AG04450 (cell line): Measurements from ENCODE around the gene MACROD2. TPM values are rescaled to one million over a fixed set of nuclear protein-coding genes. Genes with fewer than 3 reads are reported as not detected.

Source experiments
- CTCF ChIA-PET: fragments of 300-600, 350-600 bp; formaldehyde crosslinking; extraction: SDS; loops from one replicate; lab custom pipeline; 2022; ENCODE audit warnings: antibody characterized with exemption, inconsistent platforms; lab: Charles Lee
- POLR2A ChIA-PET: fragments of 350-600 bp; formaldehyde crosslinking; extraction: SDS; loops from one replicate; lab custom pipeline; 2021; ENCODE audit warnings: antibody characterized with exemption, inconsistent platforms; lab: Yijun Ruan, JAX
- DNase-seq: peaks from one replicate; pipeline ENCODE4 v3.0.0-alpha.2; 2011; ENCODE audit warnings: low read depth, low spot score
- H3K27ac ChIP-seq: one replicate; pipeline ENCODE4 v1.5.1; 2012; ENCODE audit warnings: low read depth, low read length, control low read depth
- H3K27me3 ChIP-seq: one replicate; pipeline ENCODE4 v1.6.0; 2012; ENCODE audit warnings: low read length; ENCODE audit not compliant: control insufficient read depth, insufficient read depth
- H3K4me3 ChIP-seq: 2 replicates; pipeline ENCODE4 v1.5.1; 2011; ENCODE audit warnings: mild to moderate bottlenecking, low read depth, low read length, control low read depth
- H3K9me3 ChIP-seq: 2 replicates; pipeline ENCODE4 v1.5.1; 2012; ENCODE audit warnings: low read length; ENCODE audit not compliant: control insufficient read depth, insufficient read depth
- CTCF ChIP-seq: IDR thresholded peaks from 2 replicates; pipeline ENCODE4 v1.5.1; 2011; ENCODE audit warnings: low read depth, low read length, control low read depth, inconsistent platforms
- polyA plus RNA-seq: library from polyadenylated mRNA; depleted of rRNA; stranded (reverse); fragments of >200 nt; gene quantifications from 2 replicates; pipeline ENCODE4 v1.2.3, GENCODE V29; 2011

The MACROD2 gene
- polyA plus RNA-seq, 1 experiment = 0.02 TPM

GRCh38 chr20:14431568-14431967, 436.3 kb downstream of the MACROD2 start:
- Histone ChIP-seq H3K27me3 (no peaks in the 10 kb centered on the region), H3K9me3 (no peaks in the 10 kb centered on the region), H3K4me3 (no peak overlapping the region), H3K27ac (no peak overlapping the region)
- POLR2A ChIA-PET = no interaction called here
- CTCF ChIA-PET = interaction anchor here (1.3 kb wide), 1 partner anchor 94 kb away, joined by 3 read pairs; the partner anchor contains the start of gene FLRT3
- DNase-seq = no peak
- TF ChIP-seq CTCF = no peak

- no peak for TF ChIP-seq CTCF
- DNase-seq = no peak
- H3K9me3 ChIP-seq = no peaks in the 10 kb centered on the region
- no peak overlapping the region for H3K27ac ChIP-seq
- H3K4me3 ChIP-seq = no peak overlapping the region
- CTCF ChIA-PET = no interaction called here
- no peaks in the 10 kb centered on the region for H3K27me3 ChIP-seq
- POLR2A ChIA-PET = no interaction called here
These were observed 436.8 kb downstream of the MACROD2 start for GRCh38 chr20:14432085-14432484.

GRCh38 chr20:14432597-14432996, 437.3 kb downstream of the MACROD2 start:
- POLR2A ChIA-PET = no interaction called here
- CTCF ChIA-PET = no interaction called here

GRCh38 chr20:14434384-14435136, 439.2 kb downstream of the MACROD2 start:
- no peaks in the 10 kb centered on the region for H3K9me3 ChIP-seq
- no peak overlapping the region for H3K4me3 ChIP-seq
- H3K27ac ChIP-seq = no peak overlapping the region
- DNase-seq = peak; percentile 16
- H3K27me3 ChIP-seq = no peaks in the 10 kb centered on the region
- TF ChIP-seq CTCF = no peak
- ChIA-PET POLR2A (no interaction called here), CTCF (no interaction called here)

More at GRCh38 chr20:14432597-14432996, 437.3 kb downstream of the MACROD2 start:
- H3K27me3 ChIP-seq = no peaks in the 10 kb centered on the region
- no peak for TF ChIP-seq CTCF
- no peak overlapping the region for H3K4me3 ChIP-seq
- no peaks in the 10 kb centered on the region for H3K9me3 ChIP-seq
- H3K27ac ChIP-seq = no peak overlapping the region
- no peak for DNase-seq

GRCh38 chr20:14441201-14441600, 445.9 kb downstream of the MACROD2 start:
- DNase-seq = no peak
- CTCF ChIA-PET = no interaction called here

More at GRCh38 chr20:14441201-14441600, 445.9 kb downstream of the MACROD2 start:
- Histone ChIP-seq H3K4me3 (no peak overlapping the region), H3K27ac (no peak overlapping the region), H3K27me3 (no peaks in the 10 kb centered on the region), H3K9me3 (no peaks in the 10 kb centered on the region)
- no peak for TF ChIP-seq CTCF
- POLR2A ChIA-PET = no interaction called here
